DMS 273 (cell line): ENCODE data around the gene UXS1.

Experiments used
- DNase-seq: peaks from one replicate; lab custom pipeline; 2025; ENCODE audit not compliant: unreplicated experiment; lab: John Stamatoyannopoulos, UW

The UXS1 gene

DNA sequence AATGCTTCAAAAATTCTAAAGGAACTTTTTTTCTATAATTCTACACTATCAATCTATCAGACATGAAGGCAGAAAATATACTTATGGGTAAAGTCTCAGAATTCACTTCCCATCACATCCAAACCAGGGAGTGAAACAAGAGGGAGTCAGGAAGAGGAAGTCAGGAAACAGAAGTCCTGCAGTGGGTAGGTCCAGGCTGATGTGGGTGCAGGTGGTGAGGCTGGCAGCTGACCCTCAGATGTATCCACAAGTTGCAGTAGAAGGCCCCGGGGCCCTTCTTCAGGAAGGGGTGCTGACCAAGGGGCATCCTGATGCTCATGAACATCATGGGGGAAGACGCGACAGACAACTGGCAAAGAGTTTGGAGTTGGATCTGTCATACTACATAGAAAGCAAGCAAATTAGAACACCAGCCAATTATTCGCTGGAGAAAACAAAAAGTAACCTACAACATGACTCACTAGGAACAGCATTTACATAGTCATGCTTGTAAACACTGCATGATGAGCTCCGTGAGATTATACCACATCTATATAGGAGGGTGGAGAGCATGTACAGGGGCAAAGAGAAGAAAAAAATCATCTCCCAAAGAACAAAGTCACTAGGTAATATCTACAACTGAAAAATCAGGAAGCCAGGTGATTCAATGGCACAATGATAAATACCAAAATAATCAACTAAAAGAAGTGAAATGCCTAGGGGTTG is 4.2 kb downstream of the UXS1 start:
- DNase-seq = no peak

DNA sequence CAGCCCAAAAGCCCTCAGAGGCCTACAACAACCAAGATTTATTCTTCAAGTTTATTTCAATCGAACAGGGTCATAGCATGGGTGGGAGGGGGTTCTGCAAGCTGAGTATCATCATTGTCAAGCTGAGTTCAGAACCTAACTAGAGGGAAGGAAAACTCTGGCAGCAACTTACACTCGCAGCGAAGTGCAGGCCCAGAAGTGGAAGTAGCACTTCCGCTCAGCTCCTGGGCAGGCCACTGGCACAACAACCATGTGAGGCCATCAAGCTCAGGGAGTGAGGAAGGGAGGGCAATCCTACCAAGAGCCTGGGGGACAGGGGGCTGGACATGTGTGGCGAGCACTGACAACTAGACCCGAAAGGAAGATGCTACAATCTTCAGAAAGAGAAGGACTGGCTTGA is 4.8 kb downstream of the UXS1 start:
- no peak for DNase-seq

DNA sequence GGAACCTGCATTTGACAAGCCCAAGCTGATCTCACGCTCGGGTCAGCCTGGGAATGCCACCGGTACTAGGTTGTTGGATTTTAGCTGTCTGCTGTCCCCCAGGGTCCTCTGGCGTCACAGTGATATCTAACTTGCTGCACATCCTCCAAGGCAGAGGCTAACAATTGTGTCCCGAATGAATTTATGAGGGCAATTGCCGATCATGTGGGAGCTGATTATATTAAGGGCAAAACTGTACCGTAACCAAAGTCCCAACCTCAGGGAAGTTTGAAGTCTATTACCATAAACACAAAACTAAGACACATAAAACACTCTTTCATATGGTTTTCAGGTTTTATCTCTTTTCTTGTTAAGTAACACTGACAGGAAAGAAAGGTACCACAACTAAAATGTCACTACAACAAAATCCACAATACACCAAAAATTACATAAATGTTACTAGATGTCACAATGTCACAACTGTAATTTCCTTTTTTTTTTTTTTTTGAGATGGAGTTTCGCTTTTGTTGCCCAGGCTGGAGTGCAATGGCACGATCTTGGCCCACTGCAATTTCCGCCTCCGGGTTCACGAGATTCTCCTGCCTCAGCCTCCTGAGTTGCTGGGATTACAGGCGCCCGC is 6.7 kb downstream of the UXS1 start:
- DNase-seq = no peak

DNA sequence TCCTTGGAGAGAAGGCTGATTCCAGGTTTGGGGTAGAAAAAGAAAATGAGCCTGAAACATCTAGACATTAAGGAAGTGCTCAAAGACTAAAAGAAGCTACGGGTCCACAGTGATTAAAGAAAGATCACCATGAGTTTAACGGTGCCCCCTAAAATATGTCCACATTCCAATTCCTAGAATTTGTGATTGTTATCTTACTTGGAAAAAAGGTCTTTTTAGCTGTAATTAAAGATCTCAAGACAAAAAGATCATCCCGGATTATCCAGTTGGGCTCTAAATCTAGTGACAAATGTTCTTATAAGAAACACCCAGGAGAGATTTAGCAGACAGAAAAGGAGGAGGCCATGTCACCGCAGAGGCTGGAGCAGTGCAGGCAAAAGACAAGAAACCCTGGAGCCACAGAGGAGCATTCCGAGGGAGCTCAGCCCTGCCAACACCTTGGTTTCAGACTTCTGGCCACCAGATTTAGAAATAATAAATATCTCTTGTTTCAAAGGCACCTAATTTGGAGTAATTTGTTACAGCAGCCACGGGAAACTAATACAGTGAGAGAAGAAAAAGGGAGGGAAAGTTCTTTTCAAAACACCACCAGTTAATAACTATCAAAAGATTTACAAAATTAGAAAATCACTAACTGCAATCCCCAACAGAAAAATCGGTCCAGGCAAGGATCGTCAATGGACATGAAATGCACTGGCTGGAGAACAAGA is 8.5 kb downstream of the UXS1 start:
- no peak for DNase-seq

DNA sequence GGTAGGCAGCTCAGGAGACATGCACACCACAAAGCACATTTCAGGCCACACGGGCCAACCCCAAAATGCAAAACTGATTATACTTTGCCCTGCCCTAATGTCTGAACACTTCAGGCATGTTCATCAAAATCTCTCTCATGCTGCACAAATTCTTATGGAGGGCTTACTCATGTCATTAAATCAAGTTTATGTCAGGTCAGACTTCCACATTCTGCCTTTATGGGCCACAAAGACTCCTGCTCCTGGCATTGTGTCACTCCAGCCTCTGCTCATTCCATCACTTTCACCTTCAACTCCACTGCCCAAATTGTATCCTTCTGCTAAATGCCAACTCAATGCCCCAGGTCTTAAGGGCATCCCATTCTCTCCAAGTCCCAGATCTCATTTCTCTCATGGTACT is 9.2 kb downstream of the UXS1 start:
- no peak for DNase-seq

DNA sequence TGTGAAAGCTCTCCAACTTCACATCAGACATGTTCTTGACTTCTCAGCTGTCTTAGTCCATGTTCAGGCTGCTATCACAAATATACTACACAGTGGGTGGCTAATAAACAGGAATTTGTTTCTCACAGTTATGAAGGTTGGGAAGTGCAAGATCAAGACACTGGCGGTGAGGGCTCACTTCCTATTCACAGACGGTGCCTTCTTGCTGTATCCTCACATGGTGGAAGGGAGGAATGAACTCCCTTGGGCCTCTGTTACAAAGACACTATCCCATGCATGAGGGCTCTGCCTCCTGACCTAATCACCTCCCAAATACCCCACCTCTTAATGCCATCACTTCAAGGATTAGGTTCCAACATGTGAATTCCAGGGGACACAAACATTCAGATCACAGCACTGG is 9.7 kb downstream of the UXS1 start:
- DNase-seq = no peak

DNA sequence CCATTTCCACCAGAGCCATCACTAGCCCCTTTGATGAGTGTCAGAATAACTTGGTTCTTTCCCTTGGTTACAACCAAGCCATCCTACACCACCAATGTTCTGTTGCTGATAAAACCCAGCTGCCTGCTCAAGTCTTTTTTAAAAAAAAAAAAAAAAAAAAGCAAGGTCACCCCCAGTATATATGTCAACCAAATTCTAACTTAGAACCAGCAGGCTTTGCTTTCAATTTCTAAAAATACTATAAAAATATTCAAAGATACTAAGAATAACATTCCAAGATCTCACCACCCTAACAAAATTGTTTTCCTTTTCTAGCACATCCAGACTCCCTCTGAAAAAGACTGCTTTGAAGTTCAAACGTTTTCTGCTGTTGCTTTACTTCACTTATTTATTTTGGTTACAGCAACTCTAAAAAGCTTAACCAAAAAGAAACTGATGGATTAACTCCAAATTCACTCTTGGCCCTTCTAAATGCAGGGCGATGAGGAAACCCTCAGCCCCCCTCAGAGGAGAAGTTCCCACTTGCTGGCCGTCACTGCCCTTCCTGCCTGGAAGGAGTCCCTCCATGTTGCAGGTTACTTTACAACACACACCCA is 10.9 kb downstream of the UXS1 start:
- DNase-seq = no peak

DNA sequence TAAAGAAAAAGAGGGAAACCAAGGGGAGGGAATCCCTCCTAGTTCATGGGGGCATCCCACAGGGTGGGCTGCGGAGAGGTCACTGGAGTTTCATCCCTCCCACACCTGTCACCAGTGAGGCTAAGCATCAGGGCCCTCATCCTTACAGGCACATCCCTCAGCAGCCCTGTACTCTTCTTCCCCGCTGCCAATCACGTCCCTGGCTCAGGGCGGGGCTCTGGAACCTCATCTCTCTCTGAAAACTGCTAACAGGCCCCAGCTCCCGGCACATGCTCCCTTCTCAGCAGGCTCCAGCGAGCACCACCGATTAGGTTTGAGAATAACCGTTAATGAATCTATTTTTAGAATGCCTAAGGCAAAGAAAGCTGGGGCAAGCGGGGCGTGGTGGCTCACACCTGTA is 13.0 kb downstream of the UXS1 start:
- no peak for DNase-seq

DNA sequence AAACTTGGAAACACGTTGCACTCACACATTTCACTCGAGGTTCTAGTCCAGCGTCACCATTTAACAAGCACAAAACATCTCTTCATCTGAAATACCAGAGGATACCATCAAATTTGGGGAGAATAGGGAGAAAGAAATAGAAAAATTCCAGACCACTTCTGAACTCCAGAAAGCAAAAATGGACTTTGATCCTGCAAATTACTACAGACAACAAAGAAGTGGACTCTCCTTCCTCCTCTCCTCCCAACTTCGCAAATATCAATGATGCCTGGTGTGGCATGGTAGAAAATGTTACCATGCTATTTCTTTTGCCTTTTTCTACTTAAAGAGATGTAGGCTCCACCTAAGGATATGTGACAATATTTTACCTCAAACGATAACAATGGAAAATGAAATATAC is 13.5 kb downstream of the UXS1 start:
- DNase-seq = no peak

DNA sequence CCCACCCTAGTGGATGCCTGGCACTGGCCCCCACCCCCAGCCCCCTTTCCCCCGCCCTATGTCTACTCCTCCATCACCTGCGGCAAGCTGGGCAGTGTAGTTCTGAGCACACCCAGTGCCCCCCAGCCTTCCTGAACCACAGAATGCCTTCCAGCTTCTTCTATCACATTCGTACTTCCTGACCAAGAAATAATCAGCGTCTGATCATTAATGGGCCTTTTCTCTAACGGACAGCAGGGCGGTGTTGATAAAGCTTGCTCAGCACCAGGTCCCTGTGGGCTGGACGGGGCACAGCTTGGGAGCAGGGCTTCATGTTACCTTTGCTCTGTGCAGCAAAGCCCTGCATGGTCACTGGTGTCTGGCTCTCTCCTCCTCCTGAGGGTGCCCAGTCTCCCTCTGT is 15.4 kb downstream of the UXS1 start:
- no peak for DNase-seq

DNA sequence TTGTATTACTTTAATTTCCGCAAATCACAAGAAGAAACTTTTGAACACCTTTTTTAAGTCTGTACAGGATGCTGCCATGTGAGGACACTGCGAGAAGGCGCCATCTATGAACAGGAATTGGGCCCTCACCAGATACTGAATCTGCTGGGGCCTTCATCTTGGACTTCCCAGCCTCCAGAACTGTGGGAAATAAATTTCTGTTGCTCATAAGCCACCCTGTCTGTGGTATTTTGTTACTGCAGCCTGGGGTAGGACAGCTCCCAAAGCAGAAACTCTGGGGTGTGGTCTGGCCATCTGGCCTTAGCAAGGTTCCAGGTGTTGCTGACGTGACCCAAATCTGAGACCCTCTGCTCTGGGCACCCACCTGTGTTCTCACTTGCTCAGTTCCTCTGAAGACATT is 16.5 kb downstream of the UXS1 start:
- peak; percentile 22 for DNase-seq

DNA sequence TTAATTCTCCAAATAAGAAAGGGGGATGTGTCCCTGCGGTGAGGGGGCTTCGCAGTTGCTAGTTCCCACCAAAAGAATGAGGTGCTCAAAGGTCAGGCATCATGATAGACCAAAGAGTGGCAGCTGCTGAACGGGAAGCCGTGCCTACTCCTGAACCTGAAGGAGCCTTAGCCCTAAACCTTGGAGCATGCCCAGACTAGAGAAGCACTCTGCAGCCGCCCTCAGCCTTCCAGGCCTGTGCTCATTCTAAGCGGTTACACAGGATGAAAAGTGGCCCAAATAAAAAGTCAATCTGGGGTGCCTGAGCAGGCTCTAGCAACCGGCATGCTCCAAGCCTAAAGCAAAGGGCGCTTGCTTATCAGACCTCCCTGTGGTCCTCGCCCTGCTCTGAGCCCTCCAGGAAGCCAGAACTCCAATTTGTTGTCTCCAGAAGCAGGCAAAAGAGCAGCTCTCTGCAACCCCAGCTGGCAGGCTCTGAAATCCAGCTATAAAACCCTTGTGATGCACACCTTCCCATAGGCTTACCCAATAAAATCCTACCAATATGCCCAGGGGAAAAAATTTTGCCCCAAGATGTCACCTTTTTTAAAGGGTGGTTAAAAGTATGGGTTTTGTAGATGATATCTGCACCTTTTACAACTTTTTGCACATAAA is 17.5 kb downstream of the UXS1 start:
- peak; percentile 6 for DNase-seq

DNA sequence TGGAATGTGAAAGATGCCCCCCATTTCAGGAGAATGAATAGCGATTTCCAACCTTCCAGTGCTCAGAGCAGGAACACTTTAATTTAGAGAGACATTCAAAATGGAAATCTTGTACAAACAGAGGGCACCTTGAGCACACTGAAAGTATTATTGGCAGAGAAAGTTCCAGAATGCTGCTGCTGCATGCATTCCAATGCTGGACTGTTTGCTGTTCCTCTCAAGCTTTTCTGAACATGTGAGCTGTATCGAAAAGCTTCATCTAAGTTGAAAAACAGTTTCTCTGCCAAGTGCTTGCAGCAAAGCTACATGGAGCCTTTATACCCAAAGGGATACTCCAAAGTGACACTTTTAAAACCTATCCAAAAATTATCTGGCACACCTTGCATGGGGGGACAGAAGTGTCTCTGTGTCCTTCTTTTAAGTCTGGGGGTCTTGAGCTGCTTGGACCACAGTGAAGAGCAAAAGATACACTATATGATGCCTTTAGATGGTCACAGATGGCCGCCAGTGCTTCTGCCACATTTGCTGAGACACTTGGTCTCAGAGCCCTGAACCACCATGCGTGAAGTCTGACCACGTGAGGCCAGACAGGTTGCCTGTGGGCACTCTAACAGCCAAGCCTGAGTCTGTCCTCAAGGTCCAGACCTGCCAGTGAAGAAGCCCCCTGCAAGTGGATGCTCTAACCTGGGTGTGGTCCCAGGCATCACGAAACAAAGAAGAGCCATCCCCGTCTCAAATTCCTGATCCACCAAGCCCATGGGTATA is 18.8 kb downstream of the UXS1 start:
- DNase-seq = no peak

DNA sequence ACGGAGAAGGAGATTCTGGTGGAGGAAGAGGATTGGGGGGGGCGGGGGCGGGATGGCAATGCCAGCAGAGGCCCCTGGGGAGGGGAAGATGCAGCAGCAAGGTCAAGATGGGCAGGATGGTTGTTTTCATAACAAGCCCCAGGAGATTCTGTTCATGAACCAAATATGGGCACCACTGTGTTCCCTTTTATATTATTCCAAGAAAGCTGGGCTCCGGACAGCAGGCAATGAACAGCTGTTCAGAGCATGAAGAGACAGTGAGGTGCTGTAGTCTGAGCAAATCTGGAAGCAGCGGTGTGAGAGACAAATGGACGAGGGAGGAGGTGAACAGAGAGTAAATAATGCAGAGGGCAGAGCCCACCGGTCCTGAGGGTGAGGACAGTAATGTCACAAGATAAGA is 20.0 kb downstream of the UXS1 start:
- peak; percentile 42 for DNase-seq

DNA sequence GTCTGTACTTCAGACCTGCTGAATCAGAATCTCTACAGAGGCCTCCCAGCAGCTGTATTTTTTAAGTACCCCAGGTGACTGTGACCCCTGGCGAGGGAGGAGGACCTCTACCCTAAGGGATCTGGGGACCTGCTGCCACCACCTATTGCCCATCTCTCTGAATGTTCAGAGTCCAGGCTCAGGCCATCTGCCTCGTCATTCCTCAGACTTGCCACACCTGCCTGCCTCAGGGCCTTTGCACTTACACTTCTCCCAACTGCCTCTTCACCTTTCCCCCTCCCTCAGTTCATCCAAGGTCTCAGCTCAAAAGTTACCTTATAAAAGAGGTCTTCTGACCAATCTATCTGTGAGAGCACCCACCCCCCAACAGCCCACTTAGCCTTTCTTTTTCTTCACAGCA is 21.5 kb downstream of the UXS1 start:
- DNase-seq = no peak

DNA sequence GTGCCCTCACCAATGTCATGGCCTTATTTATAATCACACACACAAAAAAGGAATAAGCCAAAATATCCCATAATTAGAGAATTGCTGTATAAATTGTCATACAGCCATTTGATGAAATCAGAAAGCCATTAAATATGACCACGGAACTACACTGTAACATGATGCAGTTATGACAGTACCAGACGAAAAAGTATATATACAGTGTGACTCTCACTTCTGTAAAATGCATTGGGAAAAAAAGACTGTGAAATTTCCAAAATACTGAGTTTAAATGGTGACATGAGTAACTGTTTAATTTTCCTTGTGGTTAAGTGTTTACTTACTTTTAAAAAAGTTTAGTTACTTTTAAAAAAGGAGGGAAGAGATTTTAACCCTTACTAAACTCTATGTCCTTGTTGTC is 25.4 kb downstream of the UXS1 start:
- DNase-seq = no peak

DNA sequence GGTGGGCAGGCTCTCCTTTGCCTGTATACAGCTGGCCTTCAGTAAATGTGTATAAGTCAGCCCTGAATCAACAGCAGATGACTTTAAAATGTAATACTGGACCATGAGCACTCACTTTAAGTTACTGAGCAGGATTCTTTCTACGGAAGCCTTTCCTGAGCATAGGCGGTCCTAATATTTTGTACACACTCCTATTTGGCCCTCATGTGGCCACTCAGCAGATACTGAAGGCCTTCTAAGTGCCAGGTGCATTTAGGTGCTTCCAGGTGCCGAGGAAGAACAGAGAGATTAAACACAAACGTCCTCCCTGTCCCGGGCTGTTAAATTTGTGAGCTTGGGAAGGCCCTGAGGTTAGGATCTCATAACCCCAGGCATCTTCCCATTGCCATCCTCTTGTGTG is 27.0 kb downstream of the UXS1 start:
- no peak for DNase-seq

DNA sequence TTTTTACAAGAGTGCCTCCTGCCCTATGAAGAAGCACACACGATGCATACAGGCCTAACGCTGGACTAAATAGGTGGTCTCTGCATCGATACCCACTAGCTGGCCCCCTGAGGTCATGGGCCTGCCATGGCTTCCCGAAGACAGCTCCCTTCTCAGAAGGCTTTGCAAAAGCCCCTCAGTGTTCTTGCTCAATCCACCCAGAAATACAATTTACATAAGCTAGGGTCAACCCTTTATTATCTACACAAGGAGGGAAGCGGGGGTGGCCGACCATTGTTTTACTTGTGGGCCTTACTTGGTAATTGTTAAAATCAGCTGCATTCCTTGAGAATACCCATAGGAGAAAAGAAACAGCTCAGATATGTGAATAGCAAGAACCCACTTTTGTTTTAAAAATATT is 28.5 kb downstream of the UXS1 start:
- no peak for DNase-seq

DNA sequence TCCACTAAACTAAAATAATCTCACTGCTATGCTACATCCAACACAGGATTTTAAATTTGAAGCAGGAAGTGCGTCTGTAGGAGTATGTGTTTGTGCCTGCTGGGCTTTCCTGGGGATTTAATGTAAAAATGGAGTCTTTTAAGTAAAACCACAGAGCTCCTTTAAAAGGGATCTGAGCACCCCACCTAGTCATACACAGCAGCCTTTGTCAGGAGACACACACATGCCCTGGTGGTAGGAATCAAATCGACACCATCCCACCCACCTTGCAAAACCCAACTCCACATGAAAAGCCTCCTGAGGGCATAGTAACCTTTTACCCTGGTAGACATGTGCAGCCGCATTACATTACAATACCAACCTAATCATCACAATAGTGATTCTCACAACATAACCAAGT is 29.1 kb downstream of the UXS1 start:
- DNase-seq = no peak

DNA sequence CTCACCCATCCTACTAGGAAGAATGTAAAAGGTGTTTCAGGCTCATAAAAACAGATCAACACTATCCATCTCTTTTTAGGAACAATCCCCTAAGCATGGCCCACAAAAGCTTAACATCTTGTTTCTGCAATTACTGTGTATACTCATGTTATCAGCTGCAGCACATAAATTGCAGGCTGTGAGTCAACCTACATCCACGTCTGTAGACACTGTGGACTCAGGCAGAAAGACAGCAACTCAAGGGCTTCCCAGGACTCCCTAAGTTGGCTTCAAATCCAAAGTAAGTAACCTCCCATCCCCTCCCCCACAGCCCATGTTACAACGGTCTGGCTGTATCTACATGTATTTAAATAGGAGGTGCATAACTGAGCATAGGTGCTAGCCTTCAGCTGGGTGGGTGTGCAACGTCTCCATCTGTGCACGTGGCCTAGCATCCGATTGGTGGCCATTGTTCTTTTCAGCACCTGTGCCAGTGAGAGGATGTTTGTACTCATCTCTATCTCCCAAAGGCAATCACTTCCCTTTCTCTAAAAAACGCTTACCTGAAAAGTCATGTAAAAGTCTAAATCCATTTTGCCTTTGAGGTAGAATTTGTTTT is 30.1 kb downstream of the UXS1 start:
- DNase-seq = no peak
